Duodenal mucosa (tissue), 2 donors: ENCODE results near the gene CORO1A.
"Not testable (repeated sequence)": the region's sequence is repeated elsewhere in the genome, so short reads cannot be mapped to it uniquely, and the experiment has no call there.

ENCODE experiments used
- H3K27ac ChIP-seq: one replicate; pipeline ENCODE4 v1.7.0; 2013; ENCODE audit warnings: low read depth, low read length
- H3K27me3 ChIP-seq, 2 donors: one replicate each; pipeline ENCODE4 v1.7.0; 2013; ENCODE audit warnings: low read length in 2 of 2, control low read depth in 1 of 2; ENCODE audit not compliant: insufficient read depth in 2 of 2, control insufficient read depth in 1 of 2
- H3K36me3 ChIP-seq, 2 donors: one replicate each; pipeline ENCODE4 v1.7.0; 2013; ENCODE audit warnings: low read length in 2 of 2, control low read depth in 1 of 2; ENCODE audit not compliant: insufficient read depth in 2 of 2, control insufficient read depth in 1 of 2
- H3K4me1 ChIP-seq, 2 donors: one replicate each; pipeline ENCODE4 v1.7.0; 2013; ENCODE audit warnings: low read length in 2 of 2, control low read depth in 1 of 2; ENCODE audit not compliant: insufficient read depth in 2 of 2, control insufficient read depth in 1 of 2
- H3K4me3 ChIP-seq, 2 donors: one replicate each; pipeline ENCODE4 v1.7.0; 2013; ENCODE audit warnings: low read length in 2 of 2, low read depth in 1 of 2
- H3K9ac ChIP-seq, 2 donors: one replicate each; pipeline ENCODE4 v1.7.0; 2013; ENCODE audit warnings: low read length in 2 of 2, low read depth in 1 of 2
- H3K9me3 ChIP-seq, 2 donors: one replicate each; pipeline ENCODE4 v1.7.0; 2013; ENCODE audit warnings: low read length in 2 of 2, control low read depth in 1 of 2; ENCODE audit not compliant: control insufficient read depth in 1 of 2

Gene CORO1A

GRCh38 chr16:30186444-30186781, 3.0 kb downstream of the CORO1A start:
- Histone ChIP-seq H3K4me3 (peak overlapping the region; percentile 41 to 62), H3K9me3 (no peaks in the 10 kb centered on the region), H3K27ac (peak overlapping the region; percentile 66), H3K9ac (peak overlapping the region; percentile 44 to 51), H3K27me3 (no peaks in the 10 kb centered on the region), H3K36me3 (peaks cover 0 to 9% of the 10 kb centered on the region in 2 donors), H3K4me1 (peaks cover 14 to 36% of the 10 kb centered on the region in 2 donors)

GRCh38 chr16:30186782-30187555, 3.6 kb downstream of the CORO1A start:
- Histone ChIP-seq H3K9ac (peak overlapping the region; percentile 44 to 51), H3K4me3 (peak overlapping the region; percentile 41 to 62), H3K9me3 (no peaks in the 10 kb centered on the region), H3K36me3 (peaks cover 0 to 9% of the 10 kb centered on the region in 2 donors), H3K27ac (peak overlapping the region; percentile 66), H3K4me1 (peaks cover 14 to 36% of the 10 kb centered on the region in 2 donors), H3K27me3 (no peaks in the 10 kb centered on the region)

- H3K27ac ChIP-seq, result no peak overlapping the region
- H3K27me3 ChIP-seq, result no peaks in the 10 kb centered on the region
- H3K36me3 ChIP-seq, result peaks cover 0 to 9% of the 10 kb centered on the region in 2 donors
- peak overlapping the region in 1 of 2 donors; percentile 44 for H3K9ac ChIP-seq
- peaks cover 13 to 35% of the 10 kb centered on the region in 2 donors for H3K4me1 ChIP-seq
- H3K4me3 ChIP-seq, result peak overlapping the region in 1 of 2 donors; percentile 34
- no peaks in the 10 kb centered on the region for H3K9me3 ChIP-seq
Observed at GRCh38 chr16:30187556-30187865, 4.1 kb downstream of the CORO1A start.

GRCh38 chr16:30187971-30188561, 4.7 kb downstream of the CORO1A start:
- Histone ChIP-seq H3K27ac (no peak overlapping the region), H3K27me3 (no peaks in the 10 kb centered on the region), H3K9ac (no peak overlapping the region), H3K4me3 (no peak overlapping the region), H3K9me3 (no peaks in the 10 kb centered on the region), H3K4me1 (peaks cover 9 to 32% of the 10 kb centered on the region in 2 donors), H3K36me3 (peaks cover 0 to 9% of the 10 kb centered on the region in 2 donors)

GRCh38 chr16:30191158-30191557, 7.8 kb downstream of the CORO1A start:
- H3K36me3 ChIP-seq, H3K9ac ChIP-seq, H3K27ac ChIP-seq, H3K9me3 ChIP-seq, H3K4me3 ChIP-seq, H3K27me3 ChIP-seq: not testable (repeated sequence)
- peaks cover 9 to 18% of the 10 kb centered on the region in 2 donors for H3K4me1 ChIP-seq

GRCh38 chr16:30193098-30193497, 9.7 kb downstream of the CORO1A start:
- H3K9me3 ChIP-seq, H3K27me3 ChIP-seq, H3K36me3 ChIP-seq, H3K4me1 ChIP-seq, H3K27ac ChIP-seq, H3K9ac ChIP-seq, H3K4me3 ChIP-seq: not testable (repeated sequence)

- not testable (repeated sequence) for H3K4me1 ChIP-seq, H3K36me3 ChIP-seq, H3K9me3 ChIP-seq, H3K27me3 ChIP-seq
- H3K4me3 ChIP-seq, result peak within 1 kb of the TSS in 1 of 2 donors; percentile 58
- peak within 1 kb of the TSS in 1 of 2 donors; percentile 38 for H3K9ac ChIP-seq
- H3K27ac ChIP-seq, result peak within 1 kb of the TSS; percentile 50
Observed at GRCh38 chr16:30193615-30194014, 10.2 kb downstream of the CORO1A start, which contains the start of the genes BOLA2B and SLX1A. Gene BOLA2B (minus strand): TSS chr16:30193666. CDS start chr16:30193595, 71 bp downstream. Gene SLX1A (plus strand): TSS chr16:30193875. CDS start chr16:30194085, 210 bp downstream.

- H3K27me3 ChIP-seq, H3K36me3 ChIP-seq, H3K9me3 ChIP-seq, H3K4me1 ChIP-seq: not testable (repeated sequence)
- Histone ChIP-seq H3K27ac (peak overlapping the region; percentile 50), H3K9ac (peak overlapping the region in 1 of 2 donors; percentile 38), H3K4me3 (peak overlapping the region in 1 of 2 donors; percentile 58)
Observed at GRCh38 chr16:30194172-30194925, 10.9 kb downstream of the CORO1A start.

- not testable (repeated sequence) for H3K4me1 ChIP-seq, H3K4me3 ChIP-seq, H3K27me3 ChIP-seq, H3K36me3 ChIP-seq, H3K9ac ChIP-seq, H3K27ac ChIP-seq, H3K9me3 ChIP-seq
Observed at GRCh38 chr16:30197001-30197400, 13.6 kb downstream of the CORO1A start.

- not testable (repeated sequence) for H3K9me3 ChIP-seq, H3K9ac ChIP-seq, H3K4me3 ChIP-seq, H3K27ac ChIP-seq, H3K4me1 ChIP-seq, H3K36me3 ChIP-seq, H3K27me3 ChIP-seq
Observed at GRCh38 chr16:30199049-30199448, 15.6 kb downstream of the CORO1A start, which contains the start of gene SULT1A3. Gene SULT1A3 (plus strand): TSS chr16:30199255. CDS start chr16:30200729, 1,474 bp downstream.
